HG03097 (cell line): ENCODE data around the gene HIPK2.

Source experiments
- ATAC-seq: cut with Tn5 transposase; IDR thresholded peaks from one replicate; pipeline ENCODE4 v1.9.1; 2021; ENCODE audit not compliant: unreplicated experiment, low FRiP score

The HIPK2 gene

GRCh38 chr7:139601176-139601575 is 176.6 kb downstream of the HIPK2 start:
- no peak for ATAC-seq

- no peak for ATAC-seq
These were observed 177.5 kb downstream of the HIPK2 start for GRCh38 chr7:139600306-139600705.

DNA sequence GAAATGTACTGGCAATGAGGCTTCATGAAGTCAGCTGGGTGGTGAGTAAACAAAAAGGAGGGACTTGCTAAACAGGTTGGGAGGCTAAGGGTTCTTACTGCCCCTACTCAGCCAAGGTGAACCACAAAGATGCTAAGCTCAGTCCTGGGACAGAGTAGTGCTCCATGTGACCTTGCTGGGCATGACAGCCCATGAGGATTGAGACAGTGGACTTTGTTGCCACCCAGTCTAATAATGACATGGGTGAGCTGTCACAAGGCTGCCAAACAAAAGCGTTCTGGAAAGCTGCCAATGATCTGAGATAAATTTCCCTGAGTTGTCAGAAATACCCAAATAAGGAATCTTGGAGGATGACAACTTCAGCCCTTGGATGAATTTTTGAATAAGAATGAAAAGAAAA is 179.2 kb downstream of the HIPK2 start:
- no peak for ATAC-seq

DNA sequence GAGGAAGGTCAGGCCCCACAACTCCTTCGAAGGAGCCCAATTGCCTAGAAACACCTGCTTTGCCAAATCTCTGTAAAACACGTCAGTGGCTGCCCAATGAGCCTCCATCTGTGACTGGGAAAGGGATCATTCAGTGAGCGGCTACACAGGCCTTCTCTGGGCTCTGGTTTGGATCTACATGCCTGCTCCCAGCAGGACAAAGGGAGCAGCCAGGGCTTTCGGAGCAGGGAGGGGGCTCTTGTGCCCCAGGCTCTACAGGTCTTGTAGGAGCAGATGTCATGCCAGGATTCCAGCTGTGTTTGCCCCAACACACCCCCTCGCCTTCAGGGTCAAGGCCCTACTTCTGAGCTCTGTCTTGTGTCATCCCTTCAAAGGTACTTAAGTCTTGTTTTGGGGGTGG is 180.8 kb downstream of the HIPK2 start:
- ATAC-seq: no peak

DNA sequence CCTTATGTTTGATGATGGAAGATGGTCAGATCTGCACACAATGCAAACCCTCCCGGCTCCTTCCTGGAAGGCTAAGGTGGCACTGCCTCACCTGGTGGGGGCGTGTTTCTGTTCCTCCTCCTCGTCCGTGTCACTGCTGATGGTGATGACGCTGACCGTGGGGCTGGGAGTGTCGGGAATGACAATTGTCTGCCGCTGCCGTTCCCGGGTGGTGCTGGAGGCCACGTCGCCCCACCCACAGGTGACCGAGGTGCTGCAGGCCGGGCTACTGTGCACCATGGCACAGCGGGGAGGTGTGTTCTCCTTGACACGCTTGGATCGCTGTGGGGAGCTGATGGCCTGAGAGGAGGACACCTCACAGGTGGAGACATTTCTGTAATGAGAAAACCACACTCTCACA is 181.2 kb downstream of the HIPK2 start:
- ATAC-seq: no peak

DNA sequence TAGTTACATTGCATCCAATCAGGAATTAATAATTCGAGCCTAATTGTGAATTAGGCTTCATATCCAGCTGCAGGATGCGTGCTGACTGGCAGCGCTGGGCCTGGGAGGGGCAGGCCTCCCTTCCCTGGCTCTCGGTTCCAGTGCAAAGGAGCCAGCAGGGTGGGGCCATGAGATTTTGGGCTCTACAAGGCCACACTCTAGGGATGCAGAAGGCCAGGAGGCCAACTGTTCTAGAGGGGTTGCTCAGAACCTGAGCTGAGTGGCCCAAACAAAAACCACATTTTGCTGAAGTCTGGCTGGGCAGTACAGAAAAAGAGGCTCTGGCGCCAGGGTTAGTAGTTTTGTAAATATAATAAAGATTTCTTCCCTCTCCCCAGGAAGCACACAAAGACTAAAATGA is 182.0 kb downstream of the HIPK2 start:
- no peak for ATAC-seq

- ATAC-seq: no peak
These were observed 182.8 kb downstream of the HIPK2 start for GRCh38 chr7:139594911-139595476.

- no peak for ATAC-seq
These were observed 183.7 kb downstream of the HIPK2 start for GRCh38 chr7:139594090-139594489.

DNA sequence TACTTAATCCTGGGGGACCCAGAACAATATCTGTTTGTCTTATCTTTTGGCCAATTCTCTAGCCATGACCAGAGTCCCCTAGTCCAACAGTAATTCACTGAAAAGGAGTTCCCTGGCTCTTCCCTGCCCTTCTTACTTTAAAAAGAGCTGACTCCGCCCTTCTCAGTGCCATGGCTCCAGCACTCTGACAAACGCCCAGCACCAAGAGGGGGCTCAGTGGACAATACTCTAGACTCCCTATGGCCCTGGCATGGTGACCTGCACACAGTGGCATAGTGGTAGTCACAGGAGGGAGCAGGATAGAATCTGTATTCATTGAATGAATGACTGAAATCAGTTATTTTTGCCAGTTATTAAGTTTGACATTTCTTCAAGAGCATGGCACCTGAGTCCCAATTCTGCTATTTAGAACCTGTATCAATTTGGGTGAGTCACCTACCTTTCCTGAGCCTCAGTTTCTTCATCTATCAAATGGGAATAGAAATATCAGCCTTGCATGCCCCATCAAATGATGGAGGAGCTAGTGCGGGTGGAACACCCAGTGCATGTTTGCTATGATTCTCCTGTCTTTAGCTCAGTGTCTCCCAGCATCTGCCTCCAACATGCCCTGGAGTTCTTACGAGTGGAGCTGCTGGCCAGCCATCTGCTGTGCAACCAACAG is 184.9 kb downstream of the HIPK2 start:
- ATAC-seq: no peak

- no peak for ATAC-seq
These were observed 186.1 kb downstream of the HIPK2 start for GRCh38 chr7:139591550-139592195.

DNA sequence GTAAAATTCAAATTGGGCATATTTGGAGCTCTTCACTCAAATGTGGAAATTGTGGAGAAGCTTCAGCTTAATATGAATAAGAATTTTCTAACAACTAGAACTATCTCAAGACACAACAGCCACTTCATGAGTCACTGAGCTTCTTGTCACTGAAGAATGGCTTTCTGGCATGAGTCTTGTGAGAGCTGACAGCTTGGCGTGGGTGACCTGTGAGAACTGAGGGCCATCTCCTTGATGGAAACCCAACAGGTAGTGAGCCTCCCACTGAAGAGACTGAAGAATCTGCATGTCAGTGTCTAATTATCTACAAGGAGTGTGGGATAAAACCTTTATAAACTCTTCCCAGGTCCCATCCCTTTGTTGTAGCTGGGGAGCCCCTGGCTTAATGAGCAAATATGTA is 188.3 kb downstream of the HIPK2 start:
- no peak for ATAC-seq

GRCh38 chr7:139588632-139589031 is 189.2 kb downstream of the HIPK2 start:
- ATAC-seq: no peak

DNA sequence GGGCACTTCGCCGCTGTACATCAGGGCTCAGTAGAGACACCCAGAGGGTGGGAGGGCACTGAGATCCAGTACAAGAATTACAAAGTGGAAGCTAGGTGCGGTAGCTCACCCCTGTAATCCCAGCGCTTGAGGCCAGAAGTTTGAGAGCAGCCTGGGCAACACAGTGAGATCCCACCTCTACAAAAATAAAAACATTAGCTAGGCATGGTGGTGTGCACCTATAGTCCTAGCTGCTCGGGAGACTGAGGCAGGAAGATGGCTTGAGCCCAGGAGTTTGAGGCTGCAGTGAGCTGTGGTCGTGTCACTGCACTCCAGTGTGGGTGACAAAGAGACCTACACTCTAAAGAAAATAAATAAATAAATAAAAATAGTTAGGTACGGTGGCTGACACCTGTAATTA is 190.3 kb downstream of the HIPK2 start:
- ATAC-seq: no peak

GRCh38 chr7:139586286-139586685 is 191.5 kb downstream of the HIPK2 start:
- ATAC-seq: no peak

DNA sequence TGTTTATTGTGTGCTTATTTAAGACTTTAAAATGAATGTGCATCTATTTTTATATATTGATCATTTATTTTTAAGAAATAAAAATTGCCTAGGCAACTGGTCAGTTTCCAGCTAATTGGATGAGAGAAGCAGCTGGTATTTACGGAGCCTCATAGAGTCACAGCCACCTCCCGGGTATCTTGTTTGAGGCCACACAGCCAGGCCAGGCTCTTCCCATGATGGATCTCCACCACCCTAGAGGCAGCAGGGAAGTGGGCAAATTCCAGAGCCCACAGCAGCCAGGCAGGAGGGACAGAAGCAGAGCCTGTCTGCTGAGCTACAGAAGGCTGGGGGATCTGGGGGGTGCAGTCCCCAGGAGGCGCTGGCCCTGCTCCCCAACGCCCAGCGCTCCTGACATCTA is 192.8 kb downstream of the HIPK2 start:
- ATAC-seq: no peak

GRCh38 chr7:139583826-139584553 is 193.8 kb downstream of the HIPK2 start:
- ATAC-seq: no peak

DNA sequence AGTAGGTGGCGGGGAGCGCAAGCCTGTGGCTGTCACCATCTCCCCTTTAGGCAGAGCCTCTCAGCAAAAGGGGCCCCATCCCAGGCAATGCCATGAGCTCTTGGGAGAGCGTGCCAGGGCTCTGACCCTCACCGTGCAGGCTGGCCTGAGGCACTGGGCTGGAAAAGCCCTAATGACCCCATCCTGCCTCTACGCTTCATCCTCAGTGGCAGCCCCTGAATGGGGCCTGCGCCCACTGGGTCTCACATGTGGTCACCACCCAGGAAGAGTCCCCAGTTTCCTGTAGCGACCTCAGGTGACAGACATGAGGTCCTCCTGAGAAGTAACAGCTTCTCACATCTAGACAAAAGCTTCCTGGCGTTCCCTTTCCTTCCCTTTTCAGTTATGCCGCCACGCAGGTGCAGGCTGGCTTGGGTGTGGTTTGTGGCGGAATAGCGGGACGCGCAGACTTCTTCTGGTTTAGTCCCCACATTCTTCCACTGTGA is 195.1 kb downstream of the HIPK2 start:
- ATAC-seq: no peak

GRCh38 chr7:139582130-139582650 is 195.6 kb downstream of the HIPK2 start:
- ATAC-seq: no peak

DNA sequence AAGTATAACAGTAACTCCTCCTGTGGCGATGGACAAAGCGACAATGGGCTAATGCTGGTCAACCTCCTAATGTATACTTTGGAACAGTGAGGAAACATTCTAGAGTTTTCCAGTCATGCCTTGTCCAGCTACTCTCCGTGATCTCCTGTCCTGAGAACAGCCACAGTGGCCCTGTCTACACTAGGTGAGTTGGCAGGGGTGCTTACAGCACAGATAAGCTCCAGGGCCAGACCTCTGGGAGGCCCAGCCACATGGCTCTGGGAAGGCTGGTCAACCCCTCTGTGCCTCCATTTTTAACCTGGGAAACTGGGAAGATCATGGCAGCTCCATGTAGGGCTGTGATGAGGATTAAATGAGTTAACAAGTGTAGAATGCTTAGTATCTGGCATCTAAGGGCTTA is 197.4 kb downstream of the HIPK2 start:
- ATAC-seq: no peak

DNA sequence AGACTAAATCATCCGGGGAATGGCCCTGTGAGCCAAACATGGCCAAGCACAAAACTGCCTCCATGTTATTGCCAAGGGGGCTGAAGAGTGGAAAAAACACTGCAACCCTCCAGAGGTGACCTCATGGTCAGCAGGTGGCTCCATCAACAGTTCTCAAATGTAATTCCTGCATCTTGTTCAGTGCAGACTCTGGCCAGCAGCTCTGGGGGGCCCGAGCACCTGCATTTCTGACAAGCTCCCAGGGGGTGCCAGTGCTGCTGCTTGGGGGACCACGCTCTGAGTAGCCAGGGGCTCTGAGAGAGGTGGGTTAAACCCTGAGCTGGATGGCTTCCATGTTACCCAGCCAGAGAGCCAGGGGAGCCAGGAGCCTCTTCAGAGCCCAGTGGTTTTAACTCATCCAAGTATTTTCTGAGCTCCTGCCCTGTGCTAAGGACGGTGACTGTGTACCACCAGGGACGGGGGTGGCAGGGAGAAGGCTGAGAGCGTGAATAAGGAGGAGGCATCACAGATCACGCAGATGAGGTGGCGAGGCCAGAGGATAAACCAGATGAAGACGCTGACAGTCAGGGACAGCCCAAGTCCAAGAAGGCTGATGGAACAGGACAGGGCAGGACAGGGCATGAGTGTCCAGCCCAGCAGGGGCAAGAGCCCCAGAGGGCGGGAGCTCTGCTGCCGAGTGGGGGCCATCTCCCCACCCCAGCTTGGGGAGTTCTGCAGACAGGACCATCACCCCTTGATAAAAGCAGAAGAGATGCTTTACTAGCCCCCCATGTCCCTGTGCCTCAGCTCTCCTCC is 201.4 kb downstream of the HIPK2 start:
- ATAC-seq: no peak

GRCh38 chr7:139575338-139575680 is 202.5 kb downstream of the HIPK2 start:
- no peak for ATAC-seq
